DOHH2 (cell line): ENCODE measurements around the gene PDGFC.

Experiments
- H3F3A ChIP-seq: fragments of 200-600 bp; sonication (generic), shearing (Covaris generic); 2 replicates; pipeline ENCODE4 v1.6.0; 2016; ENCODE audit warnings: antibody characterized with exemption, mild to moderate bottlenecking; ENCODE audit not compliant: control insufficient read depth, insufficient read depth
- H3K27ac ChIP-seq: fragments of 200-600 bp; sonication (generic); 2 replicates; pipeline ENCODE4 v1.5.1; 2014; ENCODE audit warnings: low read depth, mild to moderate bottlenecking, low read length, moderate library complexity
- H3K27me3 ChIP-seq: fragments of 200-600 bp; sonication (generic); 2 replicates; pipeline ENCODE4 v1.6.1; 2014; ENCODE audit warnings: mild to moderate bottlenecking, low read length, mixed read lengths; ENCODE audit not compliant: control insufficient read depth
- H3K36me3 ChIP-seq: fragments of 200-600 bp; sonication (generic); 2 replicates; pipeline ENCODE4 v1.6.1; 2014; ENCODE audit warnings: mild to moderate bottlenecking, low read length, moderate library complexity, mixed read lengths; ENCODE audit not compliant: control insufficient read depth
- H3K4me1 ChIP-seq: fragments of 200-600 bp; sonication (generic); 2 replicates; pipeline ENCODE4 v1.6.1; 2014; ENCODE audit warnings: mild to moderate bottlenecking, low read length, mixed read lengths; ENCODE audit not compliant: control insufficient read depth
- H3K4me2 ChIP-seq: fragments of 200-600 bp; sonication (generic); 2 replicates; pipeline ENCODE4 v1.6.0; 2014; ENCODE audit warnings: mild to moderate bottlenecking, low read length, moderate library complexity
- H3K4me3 ChIP-seq: fragments of 200-600 bp; sonication (generic); 2 replicates; pipeline ENCODE4 v1.5.1; 2014; ENCODE audit warnings: mild to moderate bottlenecking, low read length, mixed read lengths
- H3K79me2 ChIP-seq: fragments of 200-600 bp; sonication (generic); 2 replicates; pipeline ENCODE4 v1.6.1; 2014; ENCODE audit warnings: mild to moderate bottlenecking, low read length, mixed read lengths; ENCODE audit not compliant: control insufficient read depth
- H3K9me2 ChIP-seq: fragments of 200-600 bp; sonication (generic); replicated peaks from 2 replicates; pipeline ENCODE4 v1.6.1; 2014; ENCODE audit warnings: mild to moderate bottlenecking, low read length, mixed read lengths; ENCODE audit not compliant: control insufficient read depth
- H3K9me3 ChIP-seq: fragments of 200-600 bp; sonication (generic); 2 replicates; pipeline ENCODE4 v1.6.1; 2014; ENCODE audit warnings: antibody characterized with exemption, low read length, mixed read lengths; ENCODE audit not compliant: control insufficient read depth, insufficient read depth
- H4K20me1 ChIP-seq: fragments of 200-600 bp; sonication (generic); 2 replicates; pipeline ENCODE4 v1.6.0; 2014; ENCODE audit warnings: low read depth, mild to moderate bottlenecking, antibody characterized with exemption, low read length, moderate library complexity; ENCODE audit not compliant: control insufficient read depth, insufficient read depth
- EZH2phosphoT487 ChIP-seq: fragments of 200-600 bp; sonication (generic); IDR thresholded peaks from 2 replicates; pipeline ENCODE4 v1.6.1; 2017; ENCODE audit warnings: borderline replicate concordance, mild to moderate bottlenecking, antibody characterized with exemption, low read length, moderate library complexity, mixed read lengths
- TF ChIP-seq, protein P1 (sequence below): fragments of 200-600 bp; sonication (generic); IDR thresholded peaks from one replicate; pipeline ENCODE4 v1.5.1; 2014; ENCODE audit warnings: antibody characterized with exemption, mild to moderate bottlenecking, low read depth, low read length; ENCODE audit not compliant: poor library complexity, severe bottlenecking

PDGFC gene

DNA sequence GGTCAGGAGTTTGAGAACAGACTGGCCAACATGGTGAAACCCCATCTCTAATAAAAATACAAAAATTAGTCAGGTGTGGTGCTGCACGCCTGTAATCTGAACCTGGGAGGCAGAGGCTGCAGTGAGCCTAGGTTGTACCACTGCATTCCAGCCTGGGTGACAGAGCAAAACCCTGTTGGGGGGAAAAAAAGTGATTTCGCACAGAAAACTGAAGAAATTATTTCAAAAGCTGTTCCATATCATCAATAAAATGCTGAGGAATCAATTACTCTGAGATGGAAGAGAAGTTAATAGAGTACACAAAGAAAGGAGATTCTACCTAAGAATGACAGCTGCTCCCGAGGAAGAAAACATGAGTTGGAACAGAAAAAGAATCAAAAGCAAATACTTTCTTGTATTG lies 95.9 kb downstream of the PDGFC start:
- no peaks in the 10 kb centered on the region for H4K20me1 ChIP-seq
- no peaks in the 10 kb centered on the region for H3K4me1 ChIP-seq
- no peaks in the 10 kb centered on the region for H3F3A ChIP-seq
- H3K27ac ChIP-seq, result no peak overlapping the region
- H3K9me2 ChIP-seq, result no peaks in the 10 kb centered on the region
- H3K9me3 ChIP-seq, result no peaks in the 10 kb centered on the region
- H3K4me2 ChIP-seq, result no peak overlapping the region
- no peak overlapping the region for H3K4me3 ChIP-seq
- H3K27me3 ChIP-seq, result no peaks in the 10 kb centered on the region
- no peaks in the 10 kb centered on the region for H3K79me2 ChIP-seq
- H3K36me3 ChIP-seq, result no peaks in the 10 kb centered on the region
- no peak for TF ChIP-seq EZH2phosphoT487
- TF ChIP-seq, protein P1, sequence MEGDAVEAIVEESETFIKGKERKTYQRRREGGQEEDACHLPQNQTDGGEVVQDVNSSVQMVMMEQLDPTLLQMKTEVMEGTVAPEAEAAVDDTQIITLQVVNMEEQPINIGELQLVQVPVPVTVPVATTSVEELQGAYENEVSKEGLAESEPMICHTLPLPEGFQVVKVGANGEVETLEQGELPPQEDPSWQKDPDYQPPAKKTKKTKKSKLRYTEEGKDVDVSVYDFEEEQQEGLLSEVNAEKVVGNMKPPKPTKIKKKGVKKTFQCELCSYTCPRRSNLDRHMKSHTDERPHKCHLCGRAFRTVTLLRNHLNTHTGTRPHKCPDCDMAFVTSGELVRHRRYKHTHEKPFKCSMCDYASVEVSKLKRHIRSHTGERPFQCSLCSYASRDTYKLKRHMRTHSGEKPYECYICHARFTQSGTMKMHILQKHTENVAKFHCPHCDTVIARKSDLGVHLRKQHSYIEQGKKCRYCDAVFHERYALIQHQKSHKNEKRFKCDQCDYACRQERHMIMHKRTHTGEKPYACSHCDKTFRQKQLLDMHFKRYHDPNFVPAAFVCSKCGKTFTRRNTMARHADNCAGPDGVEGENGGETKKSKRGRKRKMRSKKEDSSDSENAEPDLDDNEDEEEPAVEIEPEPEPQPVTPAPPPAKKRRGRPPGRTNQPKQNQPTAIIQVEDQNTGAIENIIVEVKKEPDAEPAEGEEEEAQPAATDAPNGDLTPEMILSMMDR, result no peak

GRCh38 chr4:156875055-156875454 lies 96.5 kb downstream of the PDGFC start:
- no peaks in the 10 kb centered on the region for H3K9me2 ChIP-seq
- H3K36me3 ChIP-seq, result no peaks in the 10 kb centered on the region
- H3K27me3 ChIP-seq, result no peaks in the 10 kb centered on the region
- no peaks in the 10 kb centered on the region for H3K9me3 ChIP-seq
- no peaks in the 10 kb centered on the region for H3K79me2 ChIP-seq
- H3F3A ChIP-seq, result no peaks in the 10 kb centered on the region
- H4K20me1 ChIP-seq, result no peaks in the 10 kb centered on the region
- H3K4me1 ChIP-seq, result no peaks in the 10 kb centered on the region
- no peak overlapping the region for H3K27ac ChIP-seq
- no peak overlapping the region for H3K4me2 ChIP-seq
- H3K4me3 ChIP-seq, result no peak overlapping the region
- TF ChIP-seq, protein P1, result no peak
- no peak for TF ChIP-seq EZH2phosphoT487

DNA sequence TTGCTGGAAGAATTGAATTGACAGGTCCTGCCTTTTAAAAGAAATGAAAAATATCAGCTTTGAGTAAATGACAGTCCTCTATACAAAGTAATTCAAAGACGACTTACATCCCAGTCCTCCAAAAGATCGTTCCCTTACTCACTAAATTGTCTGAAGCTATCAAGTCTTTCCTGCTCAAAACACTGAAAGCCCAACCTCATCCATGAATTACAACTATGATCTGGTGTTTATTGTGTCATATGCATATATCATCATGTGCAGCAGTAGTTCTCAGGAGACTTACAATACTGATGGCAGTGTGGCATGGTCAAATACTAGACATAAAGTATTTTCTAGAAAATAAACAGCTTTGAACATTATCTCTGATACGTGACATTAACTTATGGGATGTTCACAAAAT lies 97.8 kb downstream of the PDGFC start:
- Histone ChIP-seq H3K4me2 (no peak overlapping the region), H4K20me1 (no peaks in the 10 kb centered on the region), H3K9me3 (no peaks in the 10 kb centered on the region), H3K9me2 (no peaks in the 10 kb centered on the region), H3K4me3 (no peak overlapping the region), H3K79me2 (no peaks in the 10 kb centered on the region), H3K4me1 (no peaks in the 10 kb centered on the region), H3F3A (no peaks in the 10 kb centered on the region), H3K27ac (no peak overlapping the region), H3K27me3 (no peaks in the 10 kb centered on the region), H3K36me3 (no peaks in the 10 kb centered on the region)
- TF ChIP-seq EZH2phosphoT487, result no peak
- TF ChIP-seq, protein P1, result no peak

DNA sequence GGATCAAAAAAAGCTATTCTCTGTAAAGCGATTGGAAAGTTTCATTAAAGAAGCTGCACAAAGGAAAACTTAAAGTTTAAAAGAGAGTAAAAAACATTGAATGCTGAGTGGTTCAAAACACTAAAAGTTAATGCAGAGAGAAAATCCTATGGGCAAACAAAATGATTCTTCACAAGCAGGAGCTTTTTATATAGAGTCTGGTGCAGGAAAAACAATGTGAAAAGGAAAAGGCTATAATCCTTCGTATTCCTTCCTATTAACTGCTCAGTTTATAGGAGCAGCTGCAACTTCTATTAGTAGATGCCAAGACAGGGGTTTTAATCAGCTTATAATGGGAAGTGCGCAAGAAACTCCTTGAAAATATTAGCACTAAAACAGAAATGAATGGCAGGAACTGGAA lies 100.7 kb downstream of the PDGFC start:
- H3K27ac ChIP-seq, result no peak overlapping the region
- no peaks in the 10 kb centered on the region for H4K20me1 ChIP-seq
- H3K4me3 ChIP-seq, result no peak overlapping the region
- H3K27me3 ChIP-seq, result no peaks in the 10 kb centered on the region
- no peaks in the 10 kb centered on the region for H3K9me3 ChIP-seq
- no peak overlapping the region for H3K4me2 ChIP-seq
- H3K9me2 ChIP-seq, result no peaks in the 10 kb centered on the region
- TF ChIP-seq, protein P1, result no peak
- no peak for TF ChIP-seq EZH2phosphoT487
- H3K36me3 ChIP-seq, result no peaks in the 10 kb centered on the region
- H3K4me1 ChIP-seq, result no peaks in the 10 kb centered on the region
- no peaks in the 10 kb centered on the region for H3K79me2 ChIP-seq
- H3F3A ChIP-seq, result no peaks in the 10 kb centered on the region
